ENCODE measurements around the gene ATP5PF.

ATP5PF gene

DNA sequence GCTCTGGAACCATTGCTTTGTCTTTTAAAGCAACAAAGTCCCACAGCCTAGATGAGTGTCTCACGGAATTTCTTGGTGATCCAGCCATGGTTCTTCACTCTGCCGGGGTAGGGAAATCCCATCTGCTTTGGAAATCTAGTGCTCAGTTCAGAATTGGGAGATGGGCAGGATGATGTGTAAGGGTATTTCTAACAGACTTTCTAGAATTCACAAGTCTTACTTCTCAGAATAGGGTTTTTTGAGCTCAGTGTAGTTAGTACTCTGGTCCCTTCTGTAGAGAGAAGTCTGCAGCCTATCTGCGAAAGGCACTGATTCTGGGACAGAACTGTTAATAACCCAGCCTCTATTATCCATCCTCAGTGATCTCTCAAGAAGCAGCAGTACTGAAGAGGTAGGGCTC is 25.4 kb upstream of the ATP5PF start:
- in situ Hi-C loops (cut with MboI; ENCODE audit: low sequenced_read_pairs, unreplicated experiment) = no loop called here

GRCh38 chr21:25759573-25759972 is 24.9 kb upstream of the ATP5PF start:
- in situ Hi-C loops (cut with MboI; ENCODE audit: low sequenced_read_pairs, unreplicated experiment) = no loop called here
- no peak for DNase-seq (ENCODE audit: low spot score)
- TF ChIP-seq, protein P1, sequence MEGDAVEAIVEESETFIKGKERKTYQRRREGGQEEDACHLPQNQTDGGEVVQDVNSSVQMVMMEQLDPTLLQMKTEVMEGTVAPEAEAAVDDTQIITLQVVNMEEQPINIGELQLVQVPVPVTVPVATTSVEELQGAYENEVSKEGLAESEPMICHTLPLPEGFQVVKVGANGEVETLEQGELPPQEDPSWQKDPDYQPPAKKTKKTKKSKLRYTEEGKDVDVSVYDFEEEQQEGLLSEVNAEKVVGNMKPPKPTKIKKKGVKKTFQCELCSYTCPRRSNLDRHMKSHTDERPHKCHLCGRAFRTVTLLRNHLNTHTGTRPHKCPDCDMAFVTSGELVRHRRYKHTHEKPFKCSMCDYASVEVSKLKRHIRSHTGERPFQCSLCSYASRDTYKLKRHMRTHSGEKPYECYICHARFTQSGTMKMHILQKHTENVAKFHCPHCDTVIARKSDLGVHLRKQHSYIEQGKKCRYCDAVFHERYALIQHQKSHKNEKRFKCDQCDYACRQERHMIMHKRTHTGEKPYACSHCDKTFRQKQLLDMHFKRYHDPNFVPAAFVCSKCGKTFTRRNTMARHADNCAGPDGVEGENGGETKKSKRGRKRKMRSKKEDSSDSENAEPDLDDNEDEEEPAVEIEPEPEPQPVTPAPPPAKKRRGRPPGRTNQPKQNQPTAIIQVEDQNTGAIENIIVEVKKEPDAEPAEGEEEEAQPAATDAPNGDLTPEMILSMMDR (IDR thresholded peaks at IDR 0.05; ENCODE audit: borderline replicate concordance, control extremely low read depth, extremely low read depth, insufficient read depth, missing control alignments) = no peak

More for the DNA sequence above, 25.4 kb upstream of the ATP5PF start:
- TF ChIP-seq, protein P1 (IDR thresholded peaks at IDR 0.05; ENCODE audit: borderline replicate concordance, control extremely low read depth, extremely low read depth, insufficient read depth, missing control alignments) = no peak
- DNase-seq (ENCODE audit: low spot score) = no peak

GRCh38 chr21:25757531-25757930 is 22.8 kb upstream of the ATP5PF start:
- TF ChIP-seq, protein P1 (IDR thresholded peaks at IDR 0.05; ENCODE audit: borderline replicate concordance, control extremely low read depth, extremely low read depth, insufficient read depth, missing control alignments) = no peak
- in situ Hi-C loops (cut with MboI; ENCODE audit: low sequenced_read_pairs, unreplicated experiment) = no loop called here
- DNase-seq (ENCODE audit: low spot score) = no peak

GRCh38 chr21:25756190-25756932 is 21.7 kb upstream of the ATP5PF start:
- DNase-seq (ENCODE audit: low spot score) = no peak
- in situ Hi-C loops (cut with MboI; ENCODE audit: low sequenced_read_pairs, unreplicated experiment) = no loop called here
- TF ChIP-seq, protein P1 (IDR thresholded peaks at IDR 0.05; ENCODE audit: borderline replicate concordance, control extremely low read depth, extremely low read depth, insufficient read depth, missing control alignments) = no peak

DNA sequence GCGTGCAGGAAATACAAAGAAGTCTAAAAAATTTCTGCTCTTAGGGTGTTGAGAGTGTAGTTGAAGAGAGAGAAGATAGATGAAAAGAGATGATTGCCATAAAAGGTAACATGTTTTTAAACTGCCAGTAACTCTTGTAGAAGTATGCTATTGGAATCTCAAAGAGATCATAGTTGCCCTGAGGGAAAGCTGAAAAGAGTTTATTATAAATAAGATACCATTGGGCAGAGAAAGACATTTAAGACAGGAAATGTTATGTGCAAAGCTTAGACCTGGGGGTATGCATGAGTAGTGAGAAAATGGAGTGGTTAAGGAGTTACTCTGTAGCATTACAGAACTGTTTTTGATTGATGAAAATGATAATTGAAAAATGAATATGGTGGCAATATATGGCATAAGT is 17.7 kb upstream of the ATP5PF start:
- TF ChIP-seq, protein P1 (IDR thresholded peaks at IDR 0.05; ENCODE audit: borderline replicate concordance, control extremely low read depth, extremely low read depth, insufficient read depth, missing control alignments) = no peak
- in situ Hi-C loops (cut with MboI; ENCODE audit: low sequenced_read_pairs, unreplicated experiment) = no loop called here
- DNase-seq (ENCODE audit: low spot score) = no peak

- TF ChIP-seq, protein P1 (IDR thresholded peaks at IDR 0.05; ENCODE audit: borderline replicate concordance, control extremely low read depth, extremely low read depth, insufficient read depth, missing control alignments) = no peak
- in situ Hi-C loops (cut with MboI; ENCODE audit: low sequenced_read_pairs, unreplicated experiment) = no loop called here
- DNase-seq (ENCODE audit: low spot score) = no peak
Measured at GRCh38 chr21:25750085-25750484, 15.4 kb upstream of the ATP5PF start.

Measured in GM13976 (cell line).